Transverse colon (tissue), 4 donors: ENCODE results near the gene CTH. TPM values are rescaled to one million over a fixed set of nuclear protein-coding genes. Genes with fewer than 3 reads are reported as not detected.
"Not testable (repeated sequence)": the region's sequence is repeated elsewhere in the genome, so short reads cannot be mapped to it uniquely, and the experiment has no call there.

Experiments
- DNase-seq: peaks from one replicate; pipeline ENCODE4 v3.0.0-alpha.2; 2019
- H3K27ac ChIP-seq, 4 donors: fragments of 200-600 bp; sonication (generic); 2 replicates each; pipeline ENCODE4 v1.5.1; 2016 to 2018; ENCODE audit warnings: inconsistent platforms in 4 of 4
- H3K27me3 ChIP-seq: fragments of 200-600 bp; sonication (generic); 2 replicates; pipeline ENCODE4 v1.5.1; 2017; ENCODE audit warnings: inconsistent platforms
- H3K36me3 ChIP-seq, 4 donors: fragments of 200-600 bp; sonication (generic); 2 replicates each; pipeline ENCODE4 v1.5.1; 2017 to 2019; ENCODE audit warnings: inconsistent platforms in 4 of 4
- H3K4me1 ChIP-seq, 4 donors: fragments of 200-600 bp; sonication (generic); 2 replicates each; pipeline ENCODE4 v1.5.1; 2017 to 2020; ENCODE audit warnings: inconsistent platforms in 4 of 4
- H3K4me3 ChIP-seq, 4 donors: fragments of 200-600 bp; sonication (generic); 1 replicate in 1 of 4; 2 replicates in 3 of 4; pipeline versions ENCODE4 v1.5.1 to v1.6.1; 2017 to 2019; ENCODE audit warnings: inconsistent platforms in 4 of 4
- H3K9me3 ChIP-seq, 2 donors: fragments of 200-600 bp; sonication (generic); 2 replicates each; pipeline ENCODE4 v1.5.1; 2017 to 2019; ENCODE audit warnings: inconsistent platforms in 2 of 2
- CTCF ChIP-seq, 5 experiments: fragments of 200-600 bp in 3 of 5; fragments of 450-650 bp in 2 of 5; sonication (generic) in 3 of 5; IDR thresholded peaks; 1 replicate in 2 of 5; 2 replicates in 3 of 5; pipeline ENCODE4 v1.5.1; 2016 to 2017; ENCODE audit warnings: antibody characterized with exemption in 5 of 5, inconsistent platforms in 3 of 5, mild to moderate bottlenecking in 2 of 5, moderate library complexity in 1 of 5
- EP300 ChIP-seq: sonication (generic); formaldehyde crosslinking; IDR thresholded peaks from one replicate; pipeline ENCODE4 v1.6.1; 2017; ENCODE audit warnings: antibody characterized with exemption, low read depth
- POLR2A ChIP-seq: fragments of 450-650 bp; IDR thresholded peaks from one replicate; pipeline ENCODE4 v1.6.1; 2016; ENCODE audit warnings: antibody characterized with exemption, mild to moderate bottlenecking, moderate library complexity
- POLR2AphosphoS5 ChIP-seq, 3 donors: sonication (generic); formaldehyde crosslinking; IDR thresholded peaks; one replicate each; pipeline ENCODE4 v1.6.1; 2016; ENCODE audit warnings: antibody characterized with exemption in 3 of 3
- WGBS, 2 donors: methylation state at CpG; one replicate each; pipeline ENCODE4 v1.1.5; 2018; ENCODE audit warnings: low coverage in 1 of 2; 5-methylcytosine and 5-hydroxymethylcytosine counted together
- in situ Hi-C, 4 donors: fragments of 200-750 bp; cut with MboI; loops; one replicate each; pipeline versions ENCODE4 v1.15.0 to v1.15.1; 2017; ENCODE audit warnings: low sequenced_read_pairs in 3 of 4, low pct_ligation_motif_present in 1 of 4, low pct_unique_long_range_greater_than_20kb in 1 of 4
- intact Hi-C: fragments of 100-400 bp; cut with DNase I; formaldehyde crosslinking; loops from one replicate; pipeline ENCODE4 v1.15.1; 2023; ENCODE audit warnings: low total_unique reads
- total RNA-seq, 4 donors: library from RNA; depleted of rRNA; stranded (reverse); fragments of >200 nt; gene quantifications; one replicate each; pipeline ENCODE4 v1.1.0, GENCODE V29; 2016

CTH gene
- total RNA-seq, 4 donors from 2014 or later, result 1.9 to 8.6 (median 3.4) TPM; not detected in 1

GRCh38 chr1:70455291-70455690 lies 44.2 kb downstream of the CTH start:
- Histone ChIP-seq H3K27ac (no peak overlapping the region), H3K4me3 (no peak overlapping the region), H3K4me1 (no peaks in the 10 kb centered on the region), H3K27me3 (no peaks in the 10 kb centered on the region), H3K36me3 (no peaks in the 10 kb centered on the region), H3K9me3 (no peaks in the 10 kb centered on the region)
- 30 to 44% methylated on average over 2 of the region's 2 CpGs for WGBS, 2 donors
- intact Hi-C loops (no loop called here), in situ Hi-C loops (no loop called here)
- TF ChIP-seq POLR2AphosphoS5 (IDR thresholded peaks at IDR 0.05) (no peak), EP300 (no peak), POLR2A (no peak), CTCF (IDR thresholded peaks at IDR 0.05) (no peak)
- no peak for DNase-seq

GRCh38 chr1:70458131-70458530 lies 47.1 kb downstream of the CTH start:
- Histone ChIP-seq H3K36me3 (no peaks in the 10 kb centered on the region), H3K9me3 (no peaks in the 10 kb centered on the region), H3K27me3 (no peaks in the 10 kb centered on the region), H3K4me3 (no peak overlapping the region), H3K4me1 (peaks cover 0 to 5% (median 0%) of the 10 kb centered on the region in 4 donors), H3K27ac (no peak overlapping the region)
- intact Hi-C loops, result no loop called here
- TF ChIP-seq EP300, result no peak
- no peak for TF ChIP-seq CTCF (IDR thresholded peaks at IDR 0.05)
- no peak for TF ChIP-seq POLR2A
- TF ChIP-seq POLR2AphosphoS5 (IDR thresholded peaks at IDR 0.05), result no peak
- in situ Hi-C loops, result no loop called here
- no peak for DNase-seq

- no peak for TF ChIP-seq CTCF (IDR thresholded peaks at IDR 0.05)
- no peak for TF ChIP-seq EP300
- no peak for TF ChIP-seq POLR2A
- no peak for TF ChIP-seq POLR2AphosphoS5 (IDR thresholded peaks at IDR 0.05)
- in situ Hi-C loops, result no loop called here
- Histone ChIP-seq H3K4me3 (no peak overlapping the region), H3K9me3 (no peaks in the 10 kb centered on the region), H3K27ac (no peak overlapping the region), H3K27me3 (no peaks in the 10 kb centered on the region), H3K36me3 (no peaks in the 10 kb centered on the region), H3K4me1 (peaks cover 0 to 5% (median 0%) of the 10 kb centered on the region in 4 donors)
- 81 to 85% methylated on average over 4 of the region's 4 CpGs for WGBS, 2 donors
- intact Hi-C loops, result no loop called here
- DNase-seq, result no peak
Observed at GRCh38 chr1:70459496-70460225, 48.6 kb downstream of the CTH start.

GRCh38 chr1:70460740-70461713 lies 50.0 kb downstream of the CTH start:
- H3K27me3 ChIP-seq, H3K9me3 ChIP-seq, DNase-seq, in situ Hi-C loops, H3K4me1 ChIP-seq, H3K4me3 ChIP-seq, intact Hi-C loops, H3K36me3 ChIP-seq, H3K27ac ChIP-seq: not testable (repeated sequence)
- 20 to 79% methylated on average over 1 to 8 of the region's 8 CpGs for WGBS, 2 donors
